T-helper 1 cell treated with Interleukin-12 subunit alpha and Interleukin-12 subunit beta and Interleukin-4 antibody, amounts not matched to agents 30 ng/mL and 1 ng/mL, for 36 hours (primary cell): Measurements from ENCODE around the gene SLC15A4. TPM values are rescaled to one million over a fixed set of nuclear protein-coding genes. Genes with fewer than 3 reads are reported as not detected.
"Not testable (repeated sequence)": the region's sequence is repeated elsewhere in the genome, so short reads cannot be mapped to it uniquely, and the experiment has no call there.

Source experiments
- intact Hi-C: fragments of 100-400 bp; cut with micrococcal nuclease; formaldehyde crosslinking; loops from one replicate; pipeline ENCODE4 v1.15.1; 2024
- total RNA-seq: library from RNA; stranded (reverse); gene quantifications from 2 replicates; pipeline ENCODE4 v1.2.3, GENCODE V29; 2022

SLC15A4 gene
- total RNA-seq = 35.4 and 36.3 TPM in 2 replicates

DNA sequence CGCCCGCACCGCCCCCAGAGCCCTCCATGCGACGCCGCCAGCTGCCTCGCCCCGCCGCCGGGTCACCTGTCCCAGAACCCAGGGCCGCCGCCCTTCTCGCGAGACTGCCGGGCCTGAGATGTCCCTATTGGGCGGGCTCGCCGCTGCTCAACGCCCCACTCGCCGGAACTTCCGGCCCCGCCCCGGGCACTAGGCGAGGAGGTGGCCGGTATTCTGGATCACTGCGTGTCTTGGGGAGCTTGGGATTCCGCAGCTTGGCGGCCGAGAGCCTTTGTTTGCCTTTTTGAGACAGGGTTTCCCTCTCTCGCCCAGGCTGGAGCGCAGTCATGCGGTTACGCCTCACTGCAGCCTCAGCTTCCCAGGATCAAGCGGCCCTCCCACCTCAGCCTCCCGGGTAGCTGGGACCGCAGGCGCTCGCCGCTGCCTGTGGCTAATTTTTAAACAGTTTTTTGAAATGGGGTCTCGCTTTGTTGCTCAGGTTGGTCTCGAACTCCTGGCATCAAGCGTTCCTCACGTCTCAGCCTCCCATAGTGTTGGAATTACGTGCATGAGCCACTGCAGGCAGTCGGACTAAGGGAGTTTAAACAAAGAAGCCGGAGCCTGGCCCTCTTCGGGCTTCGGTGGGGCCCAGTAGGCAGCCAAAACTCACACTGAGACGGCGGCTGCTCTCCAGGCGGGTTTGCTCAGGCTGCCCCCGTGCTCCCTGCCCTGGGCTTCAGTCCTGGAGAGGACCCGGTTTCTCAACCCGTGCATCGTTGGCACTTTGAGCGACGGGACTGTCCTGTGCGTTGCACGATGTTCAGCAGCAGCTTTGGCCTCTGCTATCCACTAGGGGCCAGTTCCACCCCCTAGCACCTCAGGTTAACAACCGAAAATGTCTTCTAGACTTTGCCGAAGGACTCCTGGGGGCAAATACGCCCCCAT lies at the start of gene SLC15A4:
Gene SLC15A4 (minus strand): TSS at position 43 of the 924 bp plus-strand sequence. CDS start 15 bp downstream, at position 28.
- intact Hi-C loops = loop anchor here (1.0 to 10.0 kb wide), 6 partner anchors 14 to 1742 kb away; no protein-coding TSS in a partner anchor

DNA sequence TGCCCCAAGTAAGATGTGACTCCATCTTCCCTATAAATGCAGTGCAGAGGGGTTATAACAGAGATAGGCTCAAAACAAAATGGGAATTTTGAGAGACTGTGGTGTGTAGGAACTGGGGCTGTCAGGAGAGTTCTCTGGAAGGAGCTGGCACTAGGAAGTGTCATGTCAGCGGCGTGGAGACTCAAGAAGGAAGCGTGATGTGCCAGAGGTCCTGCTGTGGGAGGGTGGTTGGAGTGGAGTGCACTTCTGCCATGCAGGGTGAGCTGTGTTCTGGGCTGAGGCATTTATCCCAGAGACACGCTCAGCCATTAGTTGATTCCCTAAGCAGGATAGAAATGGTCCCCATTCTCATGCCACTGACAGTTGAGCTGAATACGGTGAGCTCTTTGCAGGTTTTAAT lies 48.5 kb upstream of the SLC15A4 start:
- intact Hi-C loops = no loop called here

DNA sequence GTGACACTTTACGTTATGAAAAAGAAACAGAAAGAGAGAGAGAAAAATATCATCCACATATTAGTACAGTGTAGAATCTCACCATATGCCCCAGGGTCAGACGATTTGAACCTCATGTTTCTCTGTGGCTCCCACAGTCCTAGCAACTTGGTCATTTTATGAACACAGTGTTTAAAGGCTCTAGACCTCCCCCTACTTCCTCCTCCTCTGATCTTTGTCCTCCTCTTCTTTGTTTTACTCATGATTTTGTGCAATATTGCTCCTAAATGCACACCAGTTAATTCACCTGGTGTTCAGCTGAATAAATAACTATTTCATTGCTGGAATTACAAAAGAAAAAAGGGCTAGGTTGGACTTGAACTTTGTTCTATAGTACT lies 47.7 kb upstream of the SLC15A4 start:
- intact Hi-C loops = no loop called here

DNA sequence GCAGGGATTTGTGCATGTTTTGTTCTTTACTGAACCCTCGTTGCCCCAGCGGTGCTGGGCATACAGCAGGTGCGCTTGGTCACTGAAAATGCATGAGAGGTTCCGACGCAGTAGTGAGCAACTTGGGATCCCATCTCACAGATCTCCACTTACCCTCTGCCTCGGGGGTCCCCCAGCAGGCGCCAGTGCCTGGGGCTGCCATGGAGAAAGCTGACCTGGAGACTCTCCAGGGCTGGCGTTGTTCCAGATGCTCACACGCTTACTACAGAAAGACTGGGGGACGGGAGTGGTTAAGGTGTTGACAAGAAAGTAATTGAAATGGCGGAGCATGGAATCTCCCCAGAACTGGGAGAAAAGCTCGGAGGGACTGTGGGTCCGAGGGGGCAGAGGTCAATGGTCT lies 43.7 kb upstream of the SLC15A4 start:
- intact Hi-C loops = no loop called here

DNA sequence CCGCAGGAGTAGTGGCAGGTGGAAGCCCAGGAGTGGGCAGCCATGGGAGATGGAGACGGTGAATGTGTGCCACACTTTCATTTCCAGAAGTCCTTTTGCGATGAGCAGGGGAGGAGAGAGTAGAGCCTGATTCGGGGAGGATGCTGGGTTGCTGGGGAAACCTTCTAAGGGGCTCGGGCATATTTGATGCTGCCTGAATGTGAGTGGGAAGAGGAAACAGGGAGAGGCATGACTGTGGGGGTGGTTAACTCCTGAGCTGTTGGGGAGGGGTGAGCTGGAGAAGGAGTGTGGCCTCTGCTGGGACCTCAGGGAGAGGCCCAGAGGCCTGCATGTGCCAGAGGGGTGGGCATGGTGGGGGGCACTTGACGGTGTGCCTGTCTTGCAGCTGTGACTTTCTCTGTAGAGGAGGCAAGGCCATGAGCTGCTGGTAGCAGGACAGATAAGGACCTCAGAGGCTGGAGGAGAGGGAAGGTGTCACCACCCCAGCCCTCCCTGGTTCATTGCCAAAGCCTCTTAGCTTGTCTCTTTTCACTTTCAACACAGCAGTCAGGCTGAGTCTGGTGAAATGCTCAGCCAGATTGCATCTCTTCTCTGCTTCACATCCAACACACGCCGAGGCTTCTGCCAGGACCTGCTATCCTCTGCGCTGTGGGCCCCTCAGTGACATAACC lies 40.9 kb upstream of the SLC15A4 start:
- intact Hi-C loops = no loop called here

DNA sequence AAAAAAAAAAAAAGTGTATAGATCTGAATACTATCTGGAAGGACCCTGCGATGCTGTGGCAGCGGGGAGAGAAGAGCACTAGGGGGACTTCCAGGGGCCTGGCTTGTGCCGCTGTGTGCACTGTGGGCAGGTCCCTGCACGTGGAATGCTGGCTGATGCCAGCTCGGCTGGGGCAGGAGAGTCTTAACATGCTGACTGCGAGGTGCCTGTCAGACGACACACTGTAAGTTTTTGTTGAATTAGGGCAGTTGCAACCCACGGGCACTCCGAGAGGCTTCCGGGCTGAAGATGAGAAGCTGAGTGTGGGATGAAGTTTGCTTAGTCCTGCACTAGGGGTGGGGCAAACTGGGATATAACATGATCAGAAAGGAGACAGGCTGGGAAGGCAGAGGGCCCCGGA lies 40.2 kb upstream of the SLC15A4 start:
- intact Hi-C loops = no loop called here

DNA sequence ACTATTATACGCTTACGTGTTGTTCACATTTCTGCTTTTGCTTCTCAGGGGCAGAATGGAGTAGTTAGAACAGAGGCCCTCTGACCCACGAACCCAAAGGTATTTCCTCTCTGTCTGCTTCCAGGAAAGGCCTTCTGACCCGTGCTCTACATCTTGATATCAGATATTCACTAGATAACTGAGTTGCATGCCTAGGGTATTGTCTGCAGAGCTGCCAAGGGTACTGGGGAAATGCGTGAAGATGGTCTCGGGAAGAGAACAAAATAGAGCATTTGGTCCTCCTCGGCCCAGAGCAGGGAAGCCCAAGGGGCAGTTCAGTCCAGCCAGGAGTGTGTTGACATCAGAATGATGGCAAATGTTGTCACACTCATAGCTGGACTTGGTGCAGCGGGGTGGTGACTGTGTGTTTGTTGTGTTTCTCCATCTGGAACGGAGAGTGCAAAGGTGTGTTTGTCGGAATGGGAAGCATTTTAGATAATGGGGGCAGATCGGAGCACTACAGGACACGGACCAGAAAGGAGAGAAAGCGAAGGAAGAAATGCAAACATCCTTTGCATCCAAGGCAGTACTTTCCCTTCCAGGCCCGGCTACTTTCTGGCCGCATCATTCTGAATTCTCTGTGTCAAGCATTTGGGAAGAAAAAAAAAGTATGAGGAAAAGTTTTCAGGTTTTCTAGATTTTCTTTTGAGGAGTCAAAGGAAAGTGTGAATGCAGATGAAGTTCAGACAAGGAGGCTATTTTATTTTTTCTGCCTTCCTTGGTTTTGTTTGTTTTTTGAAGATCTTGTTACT lies 37.7 kb upstream of the SLC15A4 start:
- intact Hi-C loops = no loop called here

DNA sequence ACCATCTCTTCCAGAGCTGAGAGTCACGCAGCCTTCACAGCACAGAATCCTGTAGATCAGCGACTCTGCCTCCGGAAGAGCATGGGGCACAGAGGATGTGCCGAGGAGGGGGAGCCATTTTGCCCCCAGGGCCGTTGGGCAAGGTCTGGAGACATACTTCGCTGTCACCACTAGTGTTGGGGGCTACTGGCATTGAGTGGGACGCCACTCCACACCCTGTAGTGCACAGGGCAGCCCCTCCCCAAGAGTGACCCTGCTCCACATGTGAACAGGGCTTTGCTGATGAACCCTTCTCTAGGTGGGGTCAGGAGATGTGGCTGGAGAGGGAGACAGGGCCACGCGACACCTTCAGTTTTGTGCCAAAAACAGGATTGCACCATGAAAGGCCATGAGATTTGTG lies 35.6 kb upstream of the SLC15A4 start:
- intact Hi-C loops = no loop called here

DNA sequence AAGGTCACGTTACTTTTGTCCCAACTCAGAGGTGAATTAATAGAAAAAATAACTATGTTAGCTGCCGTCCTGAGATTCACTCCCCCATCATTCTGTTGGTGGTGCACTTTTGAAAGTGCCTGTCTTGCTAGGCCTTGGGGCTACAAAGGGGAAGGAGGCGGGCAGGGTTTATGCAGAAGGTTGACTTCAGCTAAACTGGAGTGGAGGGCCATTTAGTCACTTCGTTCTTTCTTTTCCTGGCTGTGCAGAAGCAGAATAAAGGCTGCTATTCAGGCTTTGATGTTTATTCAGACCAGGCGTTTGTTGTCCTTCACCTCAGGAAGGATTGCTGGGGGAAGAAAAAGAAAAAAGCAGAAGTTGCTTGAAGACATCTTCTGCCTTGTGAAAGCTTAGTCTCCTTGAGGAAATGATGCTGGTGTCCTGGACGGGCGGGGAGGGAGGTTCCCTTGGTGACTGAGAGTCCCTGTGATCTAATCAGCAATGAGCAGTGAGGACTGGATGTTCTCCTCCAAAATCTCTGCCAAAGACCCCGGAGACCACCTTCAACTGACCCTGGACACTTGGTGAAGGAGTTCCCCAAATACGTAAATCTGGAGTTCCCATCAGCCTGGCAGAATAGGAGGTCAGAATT lies 33.5 kb upstream of the SLC15A4 start:
- intact Hi-C loops = no loop called here

DNA sequence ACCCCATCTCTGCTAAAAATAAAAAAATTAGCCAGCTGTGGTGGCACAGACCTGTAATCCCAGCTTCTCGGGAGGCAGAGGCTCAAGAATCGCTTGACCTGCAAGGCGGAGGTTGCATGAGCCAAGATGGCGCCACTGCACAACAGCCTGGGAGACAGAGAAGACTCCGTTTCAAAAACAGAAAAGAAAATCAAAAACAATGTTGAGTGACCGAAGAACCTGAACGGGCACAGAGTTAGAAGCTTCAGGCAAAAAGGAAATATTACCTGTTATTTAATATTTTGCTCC lies 33.0 kb upstream of the SLC15A4 start:
- intact Hi-C loops = no loop called here

DNA sequence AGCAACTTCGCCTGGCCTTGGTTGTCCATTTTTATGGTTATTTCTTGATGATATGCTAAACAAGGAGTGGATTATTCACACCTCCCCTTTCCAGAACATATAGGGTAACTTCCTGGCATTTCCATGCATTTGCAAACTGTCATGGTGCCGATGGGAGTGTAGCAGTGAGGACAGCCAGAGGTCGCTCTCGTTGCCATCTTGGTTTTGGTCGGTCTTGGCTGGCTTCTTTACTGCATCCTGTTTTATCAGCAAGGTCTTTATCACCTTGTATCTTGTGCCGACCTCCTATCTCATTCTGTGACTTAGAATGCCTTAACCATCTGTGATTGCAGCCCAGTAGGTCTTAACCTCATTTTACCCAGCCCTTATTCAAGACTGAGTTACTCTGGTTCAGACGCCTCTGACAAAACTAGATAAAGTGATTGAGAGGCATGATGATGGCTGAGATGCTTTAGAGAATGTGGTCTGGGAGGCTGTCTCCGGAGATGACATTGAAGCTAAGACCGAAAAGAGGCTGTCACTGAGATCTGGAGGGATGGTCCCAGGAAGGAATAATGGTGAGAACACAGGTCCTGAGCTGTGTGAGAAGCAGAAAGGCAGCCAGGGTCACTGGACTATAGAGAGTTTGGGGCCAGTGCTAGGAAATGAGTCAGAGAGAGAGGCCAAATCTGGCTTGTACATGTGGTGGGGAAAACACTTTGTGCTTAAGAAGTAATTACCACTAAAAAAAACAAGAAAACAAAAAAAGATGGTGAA lies 32.5 kb upstream of the SLC15A4 start:
- intact Hi-C loops = no loop called here

DNA sequence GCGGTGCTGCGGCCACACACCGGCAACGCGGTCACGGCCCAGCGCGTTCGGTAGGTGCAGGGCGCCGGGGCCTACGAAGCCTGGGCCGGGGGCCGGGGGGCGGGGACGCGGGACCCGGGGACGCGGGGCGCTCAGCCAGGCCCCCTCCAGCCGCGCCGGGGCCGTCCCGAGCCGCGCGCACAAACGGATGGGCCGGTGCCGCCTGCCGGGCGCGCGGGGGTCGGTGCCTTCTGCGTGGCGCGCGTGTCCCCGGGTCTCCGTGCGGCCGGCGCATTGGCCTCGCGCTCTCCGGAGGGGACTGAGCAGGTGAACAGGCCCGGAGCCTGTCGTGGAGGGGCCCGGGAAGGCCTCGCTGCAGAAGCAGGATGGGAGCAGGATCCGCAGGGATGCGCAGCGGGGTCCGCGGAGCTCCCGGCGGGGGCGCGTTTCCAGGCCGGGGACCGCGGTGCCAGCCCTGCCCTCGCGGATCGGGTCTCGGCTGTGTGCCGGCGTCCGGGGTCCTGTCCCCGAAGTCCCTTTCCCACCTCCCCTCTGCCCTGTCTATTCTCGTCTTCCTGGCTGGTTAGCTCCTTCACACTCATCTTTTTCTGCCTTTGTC lies 29.9 kb upstream of the SLC15A4 start:
- intact Hi-C loops = no loop called here

DNA sequence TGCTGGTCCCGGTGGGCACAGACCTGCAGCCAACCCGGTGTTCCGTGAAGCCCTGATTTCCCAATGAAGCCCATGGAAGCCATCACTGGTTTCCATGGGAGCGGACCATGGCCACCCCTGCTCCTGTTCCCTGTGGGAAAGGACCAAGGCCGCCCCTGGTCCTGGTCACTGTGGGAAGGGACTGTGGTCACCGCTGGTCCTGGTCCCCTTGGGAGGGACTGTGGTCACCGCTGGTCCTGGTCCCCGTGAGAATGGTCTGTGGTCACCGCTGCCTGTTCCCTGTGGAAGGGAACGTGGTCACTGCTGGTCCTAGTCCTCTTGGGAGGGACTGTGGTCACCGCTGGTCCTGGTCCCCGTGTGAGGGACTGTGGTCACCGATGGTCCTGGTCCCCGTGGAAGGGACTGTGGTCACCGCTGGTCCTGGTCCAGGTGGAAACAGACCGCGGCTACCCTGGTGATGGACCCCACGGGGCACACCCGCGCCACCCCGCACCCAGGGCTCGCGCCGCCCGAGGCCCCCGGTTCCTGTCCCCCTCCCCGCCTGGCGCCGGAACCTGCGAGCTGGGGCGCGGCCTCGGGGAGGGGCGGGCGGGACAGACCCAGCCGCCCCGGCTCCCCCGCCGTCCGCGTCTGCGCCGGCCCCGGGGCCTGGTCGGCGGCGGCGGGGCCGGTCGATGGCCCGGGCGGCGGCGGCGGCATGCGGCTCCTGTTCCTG lies 29.3 kb upstream of the SLC15A4 start, which contains the start of gene GLT1D1:
Gene GLT1D1 (plus strand): TSS at position 594 of the 715 bp plus-strand sequence. CDS start 104 bp downstream, at position 698.
- intact Hi-C loops = no loop called here

DNA sequence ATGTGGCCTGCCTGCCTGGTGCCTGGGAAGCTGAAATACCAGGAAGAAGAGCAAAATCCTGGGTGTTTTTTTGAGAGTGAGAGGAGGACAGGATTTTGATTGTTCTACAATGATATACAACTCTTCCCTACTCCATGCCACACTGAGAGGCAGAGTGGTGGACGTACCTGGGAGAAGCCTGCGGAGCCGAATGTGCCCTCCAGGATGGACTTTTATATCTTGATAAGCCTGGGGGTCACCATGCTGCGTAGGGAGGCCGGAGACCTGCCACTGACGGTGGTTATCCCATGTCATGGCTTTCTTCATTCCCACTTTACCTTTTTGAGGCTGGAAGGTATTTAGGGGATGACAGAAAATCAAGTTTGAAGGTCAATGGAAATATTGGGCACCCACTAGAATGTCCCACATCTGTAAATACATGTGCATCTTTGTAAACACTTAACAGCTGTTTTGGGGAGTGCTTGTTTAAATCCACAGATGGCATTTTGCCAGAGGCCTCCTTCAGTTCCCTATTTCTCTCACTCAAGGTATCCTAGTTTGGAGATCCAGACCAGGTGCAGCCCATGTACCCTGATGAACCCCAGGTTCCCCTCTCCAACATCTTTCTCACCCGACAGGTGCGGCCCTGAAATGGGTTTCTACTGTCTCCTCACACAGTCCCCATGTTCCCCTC lies 28.4 kb upstream of the SLC15A4 start:
- intact Hi-C loops = no loop called here

DNA sequence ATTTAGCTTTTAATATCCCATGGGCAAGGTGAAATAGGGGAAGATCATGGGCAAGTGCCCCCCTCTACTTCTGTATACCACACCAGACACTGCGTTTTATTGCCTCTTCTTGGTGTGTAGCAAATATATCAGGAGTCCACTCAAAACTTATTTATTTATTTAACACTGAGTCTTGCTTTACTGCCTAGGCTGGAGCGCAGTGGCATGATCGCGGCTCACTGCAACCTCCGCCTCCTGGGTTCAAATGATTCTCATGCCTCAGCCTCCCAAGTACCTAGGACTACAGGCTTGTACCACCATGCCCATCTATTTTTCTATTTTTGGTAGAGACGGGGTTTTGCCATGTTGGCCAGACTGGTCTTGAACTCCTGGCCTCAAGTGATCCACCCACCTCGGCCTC lies 27.7 kb upstream of the SLC15A4 start:
- intact Hi-C loops = not testable (repeated sequence)

DNA sequence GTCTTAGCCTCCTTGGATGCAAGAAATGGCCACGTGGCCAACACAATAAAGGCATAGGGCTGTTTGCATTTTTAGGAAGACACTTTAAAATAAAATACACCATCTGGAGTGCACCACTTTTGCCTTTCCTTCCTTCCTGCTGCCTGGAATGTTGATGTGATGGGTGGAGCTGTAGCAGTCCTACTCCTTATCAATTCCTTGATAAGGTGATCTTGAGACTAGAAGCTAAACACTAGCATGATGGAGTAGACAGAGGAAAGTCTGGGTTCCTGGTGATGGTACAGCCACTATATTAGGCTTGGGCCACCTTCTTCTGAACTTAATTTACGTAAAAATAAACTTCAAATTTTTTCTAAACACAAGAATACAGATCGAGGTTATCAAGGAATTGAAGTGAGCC lies 26.6 kb upstream of the SLC15A4 start:
- intact Hi-C loops = no loop called here

DNA sequence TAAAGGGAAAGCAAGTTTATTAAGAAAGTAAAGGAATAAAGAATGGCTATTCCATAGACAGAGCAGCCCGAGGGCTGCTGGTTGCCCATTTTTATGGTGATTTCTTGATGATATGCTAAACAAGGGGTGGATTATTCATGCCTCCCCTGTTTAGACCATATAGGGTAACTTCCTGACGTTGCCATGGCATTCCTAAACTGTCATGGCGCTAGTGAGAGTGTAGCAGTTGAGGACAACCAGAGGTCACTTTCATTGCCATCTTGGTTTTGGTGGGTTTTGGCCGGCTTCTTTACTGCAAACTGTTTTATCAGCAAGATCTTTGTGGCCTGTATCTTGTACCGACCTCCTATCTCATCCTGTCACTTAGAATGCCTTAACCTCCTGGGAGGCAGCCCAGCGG lies 26.0 kb upstream of the SLC15A4 start:
- intact Hi-C loops = not testable (repeated sequence)

DNA sequence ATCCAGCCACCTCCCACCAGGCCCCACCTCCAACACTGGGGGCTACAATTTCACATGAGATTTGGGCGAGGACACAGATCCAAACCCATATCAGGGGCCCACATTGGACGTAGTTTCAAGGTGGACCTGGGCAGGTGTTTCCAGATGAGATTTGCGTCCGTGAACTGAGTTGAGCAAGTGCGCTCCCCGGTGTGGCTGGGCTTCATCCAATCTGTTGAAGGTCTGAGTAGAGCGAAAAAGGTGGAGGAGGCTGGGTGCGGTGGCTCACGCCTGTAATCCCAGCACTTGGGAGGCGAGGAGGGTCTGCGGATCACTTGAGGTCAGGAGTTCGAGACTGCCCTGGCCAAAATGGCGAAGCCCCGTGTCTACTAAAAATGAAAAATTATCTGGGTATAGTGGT lies 24.6 kb upstream of the SLC15A4 start:
- intact Hi-C loops = no loop called here

DNA sequence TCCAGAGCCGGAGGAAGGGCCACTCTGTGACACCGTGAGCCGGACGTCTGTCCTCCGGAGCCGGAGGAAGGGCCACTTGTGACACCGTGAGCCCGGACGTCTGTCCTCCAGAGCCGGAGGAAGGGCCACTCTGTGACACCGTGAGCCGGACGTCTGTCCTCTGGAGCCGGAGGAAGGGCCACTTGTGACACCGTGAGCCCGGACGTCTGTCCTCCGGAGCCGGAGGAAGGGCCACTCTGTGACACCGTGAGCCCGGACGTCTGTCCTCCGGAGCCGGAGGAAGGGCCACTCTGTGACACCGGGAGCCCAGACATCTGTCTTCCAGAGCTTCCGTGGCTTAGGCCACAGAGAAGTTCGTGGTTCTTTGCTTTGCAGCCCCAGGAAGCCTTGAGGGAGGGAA lies 22.9 kb upstream of the SLC15A4 start:
- intact Hi-C loops = not testable (repeated sequence)
